ENCODE results near the gene ULK4.
"Not testable (repeated sequence)": the region's sequence is repeated elsewhere in the genome, so short reads cannot be mapped to it uniquely, and the experiment has no call there.

The ULK4 gene

DNA sequence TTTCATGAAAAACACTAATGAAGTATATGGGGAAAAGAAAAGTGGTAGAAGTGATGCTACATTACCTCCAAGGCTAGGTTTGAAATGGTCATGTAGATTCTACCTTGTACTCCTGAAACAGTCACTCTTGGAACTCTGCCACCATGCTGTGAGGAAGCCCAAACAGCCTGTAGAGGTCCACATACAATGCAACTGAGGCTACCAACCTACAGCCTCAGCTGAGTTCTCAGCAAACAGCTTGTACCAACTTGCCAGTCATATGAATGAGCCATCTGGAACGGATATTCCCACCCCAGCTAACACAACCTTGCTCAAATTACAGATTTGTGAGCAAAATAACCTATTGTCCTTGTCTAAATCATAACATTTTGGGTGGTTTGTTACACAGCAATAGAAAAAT, 193.5 kb downstream of the ULK4 start:
- no peak for DNase-seq (ENCODE audit: low read depth in 2 of 2)

DNA sequence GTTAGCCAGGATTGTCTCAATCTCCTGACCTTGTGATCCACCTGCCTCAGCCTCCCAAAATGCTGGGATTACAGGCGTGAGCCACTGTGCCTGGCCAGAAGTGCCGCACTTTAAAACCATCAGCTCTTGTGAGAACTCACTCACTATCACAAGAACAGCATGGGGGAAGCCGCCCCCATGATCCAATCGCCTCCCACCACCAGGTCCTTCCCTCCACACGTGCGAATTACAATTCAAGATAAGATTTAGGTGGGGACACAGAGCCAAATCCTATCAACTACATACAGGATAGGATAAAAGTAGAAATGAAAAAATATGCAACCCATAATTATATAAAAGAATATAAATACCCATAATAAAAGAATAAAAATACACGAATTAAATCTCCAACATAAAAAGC, 199.0 kb downstream of the ULK4 start:
- not testable (repeated sequence) for DNase-seq (ENCODE audit: low read depth in 2 of 2)

DNA sequence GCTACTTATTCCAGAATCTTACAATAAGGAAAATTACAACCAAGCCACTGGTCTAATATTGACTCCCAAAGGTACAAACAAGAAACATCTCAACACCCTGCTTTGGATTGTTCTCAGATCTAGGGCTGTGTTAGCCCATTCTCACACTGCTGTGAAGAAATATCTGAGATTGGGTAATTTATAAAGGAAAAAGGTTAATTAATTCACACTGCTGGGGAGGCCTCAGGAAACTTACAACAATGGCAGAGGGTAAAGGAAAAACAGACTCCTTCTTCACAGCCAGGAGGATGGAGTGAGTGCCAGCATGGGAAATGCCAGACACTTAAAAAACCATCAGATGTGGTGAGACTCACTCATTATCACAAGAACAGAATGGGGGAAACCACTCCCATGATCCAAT, 208.3 kb downstream of the ULK4 start:
- no peak for DNase-seq (ENCODE audit: low read depth in 2 of 2)

DNA sequence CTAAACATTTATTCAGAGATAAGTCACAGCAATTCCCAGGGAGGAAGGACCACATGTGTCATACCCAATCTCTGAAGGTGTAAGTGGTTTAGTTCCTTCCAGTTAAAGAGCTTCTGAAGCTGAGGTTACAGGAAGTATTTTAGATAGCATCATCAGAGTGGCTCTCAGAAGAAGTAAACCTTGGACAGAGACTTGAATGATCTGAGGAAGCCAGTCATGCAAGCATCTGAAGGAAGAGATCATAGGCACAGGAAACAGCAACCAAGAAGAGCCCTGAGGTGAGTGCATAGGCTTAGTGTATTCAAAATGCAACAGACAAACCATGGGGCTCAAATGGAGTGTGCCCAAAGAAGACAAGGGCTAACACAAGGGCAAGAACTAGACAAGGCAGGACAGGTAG, 210.3 kb downstream of the ULK4 start:
- DNase-seq (ENCODE audit: low read depth in 2 of 2) = no peak

DNA sequence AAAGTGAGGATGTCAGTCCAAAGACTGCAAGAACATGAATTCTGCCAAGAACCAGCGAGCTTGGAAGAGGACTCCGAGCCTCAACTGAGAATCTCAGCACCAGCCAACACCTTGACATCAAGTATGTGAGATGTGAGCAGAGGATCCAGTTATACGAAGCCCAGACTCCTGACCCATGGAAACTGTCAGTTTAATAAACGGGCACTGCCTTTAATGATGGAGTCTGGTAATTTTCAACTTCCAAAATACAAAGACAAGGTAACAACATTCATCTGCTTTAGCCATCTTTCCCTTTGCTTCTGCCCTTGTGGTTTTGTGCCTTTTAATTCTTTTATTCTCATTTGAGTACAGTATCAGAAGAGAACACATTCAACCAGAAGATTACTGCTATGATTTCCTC, 211.9 kb downstream of the ULK4 start:
- no peak for DNase-seq (ENCODE audit: low read depth in 2 of 2)

DNA sequence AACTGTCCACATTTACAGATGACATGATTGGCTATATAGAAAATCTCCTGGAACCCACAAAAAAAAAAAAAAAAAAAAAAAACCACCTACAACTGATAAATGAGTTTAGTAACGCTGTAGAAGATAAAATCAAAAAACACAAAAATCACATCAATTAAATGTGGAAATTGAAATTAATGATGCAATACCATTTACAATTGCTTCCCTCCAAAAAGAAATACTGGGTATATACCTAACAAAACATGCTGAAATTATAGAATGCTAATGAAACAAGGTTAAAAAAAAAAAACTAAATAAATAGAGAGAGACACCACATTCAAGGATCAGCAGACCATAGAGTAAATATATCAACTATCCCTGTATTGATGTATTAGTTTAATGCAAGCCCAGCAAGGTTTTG, 215.7 kb downstream of the ULK4 start:
- no peak for DNase-seq (ENCODE audit: low read depth in 2 of 2)

DNA sequence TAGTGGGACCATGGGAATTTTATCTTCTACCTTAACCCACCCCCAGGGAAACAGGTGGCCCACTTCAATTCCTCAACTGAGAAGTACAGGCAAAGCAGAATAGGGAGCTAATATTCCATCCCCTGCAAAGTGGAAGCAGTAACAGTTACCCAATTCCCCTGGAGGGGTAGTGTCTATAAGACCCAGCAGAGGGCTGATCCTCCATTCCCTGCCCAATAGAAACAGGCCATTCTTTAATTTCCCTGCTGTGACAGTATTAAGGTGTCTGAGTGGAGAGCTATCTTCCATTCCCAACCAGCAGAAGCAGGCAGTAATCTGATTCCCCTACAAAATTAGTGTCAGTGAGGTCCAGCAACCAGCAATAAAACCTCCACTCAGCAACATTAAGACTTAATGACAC, 219.8 kb downstream of the ULK4 start:
- no peak for DNase-seq (ENCODE audit: low read depth in 2 of 2)

DNA sequence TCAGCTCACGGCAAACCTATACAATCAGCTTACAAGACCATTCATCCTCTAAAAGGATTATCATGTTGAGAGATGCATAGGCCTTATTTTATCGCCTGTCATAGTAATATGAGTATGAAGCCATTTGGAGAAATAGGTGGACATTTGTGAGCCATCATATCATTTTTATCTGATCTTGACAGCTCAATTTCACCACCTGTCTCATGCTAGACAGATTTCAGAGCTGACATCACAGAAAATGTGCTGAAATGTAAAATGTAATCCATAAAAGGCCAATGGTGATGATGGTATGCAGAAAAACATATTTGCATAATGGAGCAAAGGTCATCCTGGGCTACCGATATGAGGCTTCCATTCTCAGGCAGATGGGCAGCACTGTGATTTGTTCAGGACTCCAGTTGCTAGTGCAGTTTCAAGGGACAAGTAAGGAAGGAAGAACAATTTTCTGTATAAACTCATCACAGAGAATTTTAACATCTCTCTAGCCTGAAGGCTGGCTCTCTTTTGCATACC, 221.5 kb downstream of the ULK4 start:
- DNase-seq (ENCODE audit: low read depth in 2 of 2) = no peak

DNA sequence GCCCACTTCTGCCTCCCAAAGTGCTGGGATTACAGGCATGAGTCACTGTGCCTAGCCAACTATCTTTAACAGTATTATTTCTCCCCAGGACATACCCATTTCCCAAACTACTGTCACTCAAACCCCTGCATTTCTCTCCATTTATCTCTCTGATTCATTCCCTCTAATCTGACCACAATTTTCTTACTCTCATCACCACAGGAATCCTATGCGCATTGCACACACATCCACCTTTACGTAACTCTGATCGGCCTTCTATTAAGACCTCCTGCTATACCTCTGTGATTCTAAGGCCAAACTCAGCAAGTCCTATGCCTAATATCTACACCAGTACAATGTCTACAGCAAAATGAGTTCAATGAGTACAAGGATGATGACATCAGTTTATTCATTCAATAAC, 235.0 kb downstream of the ULK4 start:
- DNase-seq (ENCODE audit: low read depth in 2 of 2) = no peak

DNA sequence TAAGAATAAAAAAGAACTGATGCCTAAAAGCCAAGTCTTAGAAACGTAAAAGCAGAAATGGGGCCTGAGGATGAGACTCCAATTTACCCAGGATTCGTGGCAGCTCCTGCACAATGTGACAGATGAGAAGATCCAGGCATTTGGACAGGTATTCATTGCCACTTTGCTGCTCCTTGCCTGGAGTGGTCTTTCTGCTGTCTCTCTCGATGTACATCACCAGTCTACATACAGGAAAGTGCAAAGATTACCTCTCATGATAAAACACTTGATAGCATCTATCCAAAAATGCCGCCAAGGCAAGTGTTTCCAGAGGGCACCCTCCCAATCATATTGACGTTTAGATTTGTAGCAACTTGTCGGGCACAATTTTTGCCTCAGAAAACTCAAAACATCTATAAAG, 244.3 kb downstream of the ULK4 start:
- DNase-seq (ENCODE audit: low read depth in 2 of 2) = no peak

DNA sequence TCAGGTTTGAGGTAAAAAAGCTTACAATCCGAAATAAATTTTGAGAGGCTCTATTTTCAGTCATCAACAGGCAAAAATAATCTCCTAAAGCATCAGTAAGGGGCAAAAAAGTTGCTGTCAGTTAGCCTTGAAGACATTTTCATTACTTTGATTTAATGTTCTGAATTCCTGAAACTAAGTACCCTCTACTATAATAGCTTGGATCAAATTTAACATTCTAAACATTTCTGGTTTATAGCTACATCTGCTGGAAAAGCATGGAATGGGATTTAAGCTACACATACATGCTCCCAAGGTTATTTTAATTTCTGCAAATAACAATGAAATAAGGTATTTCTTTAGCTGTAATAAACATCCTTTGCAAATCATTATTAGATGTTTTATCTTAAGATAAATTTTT, 245.4 kb downstream of the ULK4 start:
- DNase-seq (ENCODE audit: low read depth in 2 of 2) = no peak

DNA sequence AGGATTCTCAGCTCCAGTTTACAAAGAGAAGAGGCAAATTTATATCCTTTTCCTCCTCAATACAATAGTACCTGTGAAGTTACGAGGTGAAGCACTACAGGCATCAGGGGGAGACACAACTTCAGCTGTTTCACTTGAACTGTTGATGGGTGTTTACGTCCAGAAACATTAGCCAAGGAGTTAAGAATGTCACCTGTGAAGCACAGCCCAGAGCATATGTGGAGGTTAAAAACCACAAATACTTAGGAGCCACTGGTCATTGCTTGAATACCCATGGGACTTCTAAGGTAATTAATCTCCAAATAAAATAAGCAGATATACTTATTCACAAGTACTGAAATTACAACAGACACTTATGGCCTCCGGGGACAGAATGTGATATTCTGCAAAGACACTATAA, 246.5 kb downstream of the ULK4 start:
- no peak for DNase-seq (ENCODE audit: low read depth in 2 of 2)

DNA sequence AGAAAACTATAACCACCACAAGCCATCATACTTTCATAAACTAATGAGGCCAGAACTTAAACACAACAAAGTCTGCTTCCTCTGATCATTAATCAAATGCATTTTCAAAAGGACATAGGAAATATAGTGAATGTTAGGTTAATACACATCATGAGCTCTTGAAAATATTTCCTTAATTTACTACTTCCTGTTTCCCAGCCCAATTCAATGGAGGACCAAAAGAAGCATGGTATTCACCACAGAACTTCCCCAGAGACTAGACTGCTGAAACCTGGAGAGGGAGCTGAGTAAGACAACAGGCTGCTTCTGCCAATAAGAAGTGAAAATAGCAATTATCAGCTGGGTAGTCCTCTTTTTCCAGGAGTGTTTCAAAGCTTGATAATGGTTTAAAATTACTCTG, 250.3 kb downstream of the ULK4 start:
- no peak for DNase-seq (ENCODE audit: low read depth in 2 of 2)

DNA sequence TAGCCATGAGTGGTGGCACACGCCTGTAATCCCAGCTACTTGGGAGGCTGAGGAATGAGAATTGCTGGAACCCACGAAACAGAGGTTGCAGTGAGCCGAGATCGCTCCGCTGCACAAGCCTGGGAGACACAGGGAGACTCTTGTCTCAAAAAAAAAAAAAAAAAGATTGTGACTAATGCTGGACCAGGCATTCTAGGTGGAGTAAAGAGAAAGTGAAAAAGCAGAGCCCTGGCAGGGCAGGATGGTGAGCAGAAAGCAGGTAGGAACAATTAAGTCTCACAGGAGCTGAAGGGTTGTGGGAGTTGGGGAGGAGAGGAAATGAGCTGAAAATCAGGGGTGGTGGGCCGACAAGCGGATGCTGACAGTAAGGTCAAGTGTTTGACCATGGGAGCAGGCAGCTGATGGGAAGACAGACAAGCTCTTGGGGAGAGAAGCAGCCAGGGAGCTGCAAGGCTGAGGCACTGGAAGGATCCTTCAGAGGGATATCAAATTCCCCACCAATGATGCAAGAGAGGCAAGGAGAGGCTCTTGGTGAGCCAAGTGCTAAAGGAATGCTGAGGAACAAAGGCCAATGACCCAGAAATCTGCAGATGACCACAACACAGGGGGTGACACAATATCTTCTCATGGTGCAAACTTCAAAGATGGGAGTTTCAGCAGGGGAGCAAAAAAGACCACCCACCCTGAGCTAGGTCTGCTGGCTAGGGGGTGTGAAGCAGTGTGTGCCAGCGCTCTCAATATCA, 251.1 kb downstream of the ULK4 start:
- DNase-seq (ENCODE audit: low read depth in 2 of 2) = no peak

DNA sequence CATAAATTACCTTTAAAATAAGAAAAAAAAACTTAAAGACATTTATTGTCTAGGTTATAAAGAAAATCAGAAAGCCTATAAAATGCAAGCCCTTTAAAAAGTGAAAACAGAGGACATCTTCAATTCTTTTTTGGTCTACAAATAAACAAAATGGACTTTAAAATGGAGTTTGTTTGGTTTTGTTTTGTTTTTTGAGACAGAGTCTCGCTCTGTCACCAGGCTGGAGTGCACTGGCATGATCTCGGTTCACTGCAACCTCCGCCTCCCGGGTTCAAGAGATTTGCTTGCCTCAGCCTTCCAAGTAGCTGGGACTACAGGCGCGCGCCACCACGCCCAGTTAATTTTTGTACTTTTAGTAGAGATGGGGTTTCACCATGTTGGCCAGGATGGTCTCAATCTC, 252.7 kb downstream of the ULK4 start:
- DNase-seq (ENCODE audit: low read depth in 2 of 2) = not testable (repeated sequence)

DNA sequence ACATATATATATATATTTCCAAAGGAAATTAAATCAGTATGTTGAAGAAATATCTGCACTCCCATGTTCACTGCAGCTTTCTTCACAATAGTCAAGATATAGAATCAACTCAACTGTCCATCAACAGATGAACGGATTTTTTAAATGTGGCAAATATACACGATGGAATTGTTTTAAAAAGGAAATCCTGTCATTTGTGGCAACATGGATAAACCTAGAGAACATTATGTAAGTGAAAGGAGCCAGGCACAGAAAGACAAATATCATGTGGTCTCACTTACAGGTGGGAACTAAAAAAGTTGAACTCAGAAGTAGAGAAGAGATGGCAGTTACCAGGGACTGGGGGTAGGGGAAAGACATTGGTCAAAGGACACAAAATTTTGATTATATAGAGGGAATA, 253.7 kb downstream of the ULK4 start:
- no peak for DNase-seq (ENCODE audit: low read depth in 2 of 2)

DNA sequence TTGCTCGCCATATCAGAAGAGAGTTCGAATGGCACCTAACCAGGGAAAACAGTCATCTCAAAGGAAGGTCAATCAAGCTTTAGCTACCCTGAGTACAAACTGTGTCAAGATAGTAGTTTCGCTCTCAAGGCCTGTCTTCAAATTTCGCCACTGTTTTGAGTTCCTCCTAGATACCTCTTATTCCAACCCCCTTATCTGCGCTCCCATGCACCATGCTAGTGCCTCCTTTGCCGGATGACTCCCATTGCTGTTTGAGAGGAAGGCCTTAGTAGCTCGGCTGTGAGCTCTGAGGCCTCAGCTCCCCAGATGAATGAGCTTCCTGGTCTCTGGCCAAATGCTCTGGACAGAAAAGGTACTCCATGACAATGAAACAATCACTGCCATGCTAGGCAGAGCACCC, 256.0 kb downstream of the ULK4 start:
- DNase-seq (ENCODE audit: low read depth in 2 of 2) = no peak

DNA sequence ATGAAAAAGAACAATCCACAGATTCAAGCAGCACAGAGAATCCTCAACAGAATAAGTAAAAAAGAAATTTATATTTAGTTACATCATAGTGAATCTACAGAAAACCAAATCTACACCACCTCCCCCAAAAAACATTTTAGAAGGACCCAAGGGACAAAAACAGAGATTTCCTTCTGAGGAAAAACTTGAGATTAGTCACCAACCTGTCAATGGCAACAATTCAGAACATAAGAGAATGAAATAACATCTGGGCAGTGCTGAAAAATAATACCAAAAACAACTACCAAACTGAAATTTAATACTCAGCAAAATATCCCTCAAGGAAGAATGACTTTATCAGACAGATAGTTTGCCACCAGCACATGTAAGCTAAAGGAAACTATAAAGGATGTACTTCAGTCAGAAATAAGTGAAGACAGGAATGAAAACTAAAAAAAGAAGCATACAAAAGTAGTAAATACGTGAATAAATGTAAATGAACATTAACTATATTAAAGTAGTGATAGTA, 260.7 kb downstream of the ULK4 start:
- no peak for DNase-seq (ENCODE audit: low read depth in 2 of 2)

DNA sequence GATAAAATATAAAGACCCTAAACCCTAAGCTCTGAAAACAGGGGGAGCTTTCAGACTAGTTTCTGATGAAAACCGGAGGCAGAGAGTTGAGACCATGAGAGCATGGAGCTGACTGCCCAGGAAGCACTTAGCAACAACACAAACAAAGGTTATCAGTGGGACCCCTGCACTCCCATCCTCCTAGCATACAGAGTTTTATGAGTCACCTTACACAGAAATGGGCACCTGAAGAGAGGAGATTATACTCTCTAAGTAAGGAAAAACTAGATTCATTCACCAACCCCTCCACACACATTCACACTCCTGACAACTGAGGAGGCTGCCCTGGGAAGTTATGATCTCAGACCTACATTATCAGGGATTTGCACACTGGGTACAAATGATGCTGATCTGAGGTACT, 261.7 kb downstream of the ULK4 start:
- no peak for DNase-seq (ENCODE audit: low read depth in 2 of 2)

DNA sequence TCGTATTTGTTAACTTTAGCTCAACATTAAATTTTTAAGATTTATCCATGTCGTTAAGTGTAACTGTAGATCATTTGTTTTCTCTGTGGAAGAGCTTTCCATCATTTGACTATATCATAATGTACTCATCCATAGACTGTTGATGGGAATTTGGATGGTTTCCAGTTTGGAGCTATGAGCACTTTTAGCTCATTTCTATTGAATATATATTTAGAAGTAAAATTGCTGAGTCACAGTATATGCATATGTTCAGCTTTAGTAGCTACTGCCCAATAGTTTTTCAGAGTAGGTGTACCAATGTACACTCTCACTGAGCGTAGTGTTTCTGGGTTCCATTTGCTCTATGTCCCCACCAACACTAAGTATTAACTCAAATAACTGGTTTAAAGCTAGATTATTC, 263.0 kb downstream of the ULK4 start:
- no peak for DNase-seq (ENCODE audit: low read depth in 2 of 2)

DNA sequence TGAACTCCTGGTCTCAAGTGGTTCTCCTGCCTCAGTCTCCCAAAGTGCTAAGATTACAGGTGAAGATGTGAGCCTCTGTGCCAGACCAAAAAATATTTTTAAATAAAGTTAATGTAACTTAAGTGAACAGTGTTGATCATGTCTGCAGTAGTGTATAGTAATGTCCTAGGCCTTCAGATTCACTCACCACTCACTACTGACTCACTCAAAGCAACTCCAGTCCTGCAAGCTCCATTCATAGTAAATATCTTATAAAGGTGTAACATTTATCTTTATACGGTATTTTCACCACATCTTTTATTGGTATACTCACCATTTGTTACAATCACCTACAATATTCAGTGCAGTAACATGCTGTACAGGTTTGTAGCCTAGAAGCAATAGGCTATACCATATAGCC, 264.2 kb downstream of the ULK4 start:
- DNase-seq (ENCODE audit: low read depth in 2 of 2) = no peak

DNA sequence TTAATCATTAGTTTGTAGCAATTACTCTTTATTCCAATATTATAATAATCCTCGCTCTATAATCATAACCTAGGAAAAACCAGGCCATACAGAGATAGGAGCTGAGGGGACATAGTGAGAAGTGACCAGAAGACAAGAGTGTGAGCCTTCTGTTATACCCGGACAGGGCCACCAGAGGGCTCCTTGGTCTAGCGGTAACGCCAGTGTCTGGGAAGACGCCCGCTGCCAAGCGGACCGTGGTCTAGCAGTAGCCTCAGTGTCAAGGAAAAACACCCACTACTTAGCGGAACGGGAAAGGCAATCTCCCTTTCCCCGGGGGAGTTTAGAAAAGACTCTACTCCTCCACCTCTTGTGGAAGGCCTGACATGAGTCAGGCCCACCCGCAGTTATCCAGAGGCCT, 266.1 kb downstream of the ULK4 start:
- not testable (repeated sequence) for DNase-seq (ENCODE audit: low read depth in 2 of 2)

DNA sequence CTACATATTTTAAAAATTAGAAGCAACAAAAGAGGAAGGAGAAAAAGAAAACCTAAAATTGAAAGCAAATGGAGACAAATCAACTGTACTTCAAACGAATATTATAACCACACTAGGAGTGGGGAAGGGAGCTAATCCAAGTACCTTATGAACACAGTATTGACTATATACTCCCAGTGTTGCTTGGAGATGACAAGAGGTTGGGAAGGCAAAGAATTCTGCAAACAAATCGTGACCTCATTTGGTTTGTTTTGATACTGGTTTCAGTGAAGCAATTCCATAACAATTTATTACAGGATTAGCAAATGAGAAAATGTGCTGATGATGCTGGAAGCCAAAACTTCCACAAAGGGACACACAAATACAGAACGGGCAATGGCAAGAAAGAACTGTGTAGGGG, 268.1 kb downstream of the ULK4 start:
- no peak for DNase-seq (ENCODE audit: low read depth in 2 of 2)
